GM12874 (cell line): ENCODE results near the gene PPP1R13B.

ENCODE experiments used
- TF ChIP-seq, protein P1 (sequence below): IDR thresholded peaks from 2 replicates; pipeline ENCODE4 v1.5.1; 2011; ENCODE audit warnings: low read depth, mild to moderate bottlenecking, control low read depth, low read length, moderate library complexity; ENCODE audit not compliant: insufficient read depth

PPP1R13B gene

DNA sequence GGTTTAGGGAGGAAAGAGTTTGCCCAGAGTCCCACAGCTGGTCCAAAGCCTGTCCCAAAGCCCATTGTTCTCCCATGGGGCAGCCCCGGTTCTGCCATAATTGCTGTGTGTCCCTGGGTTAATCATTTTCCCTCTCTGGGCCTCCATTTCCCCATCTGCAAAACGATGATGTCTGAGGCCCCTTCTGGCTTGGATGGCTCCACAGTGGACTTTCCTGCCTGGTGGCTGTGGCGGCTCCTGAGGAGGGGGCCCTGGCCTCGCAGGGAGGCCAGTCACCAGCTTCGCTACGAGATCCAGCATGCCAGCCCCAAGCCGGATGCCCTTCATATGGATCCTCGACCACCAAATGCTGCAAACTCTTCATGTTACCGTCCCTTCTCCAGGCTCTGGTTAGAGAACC is 37.5 kb upstream of the PPP1R13B start:
- TF ChIP-seq, protein P1, sequence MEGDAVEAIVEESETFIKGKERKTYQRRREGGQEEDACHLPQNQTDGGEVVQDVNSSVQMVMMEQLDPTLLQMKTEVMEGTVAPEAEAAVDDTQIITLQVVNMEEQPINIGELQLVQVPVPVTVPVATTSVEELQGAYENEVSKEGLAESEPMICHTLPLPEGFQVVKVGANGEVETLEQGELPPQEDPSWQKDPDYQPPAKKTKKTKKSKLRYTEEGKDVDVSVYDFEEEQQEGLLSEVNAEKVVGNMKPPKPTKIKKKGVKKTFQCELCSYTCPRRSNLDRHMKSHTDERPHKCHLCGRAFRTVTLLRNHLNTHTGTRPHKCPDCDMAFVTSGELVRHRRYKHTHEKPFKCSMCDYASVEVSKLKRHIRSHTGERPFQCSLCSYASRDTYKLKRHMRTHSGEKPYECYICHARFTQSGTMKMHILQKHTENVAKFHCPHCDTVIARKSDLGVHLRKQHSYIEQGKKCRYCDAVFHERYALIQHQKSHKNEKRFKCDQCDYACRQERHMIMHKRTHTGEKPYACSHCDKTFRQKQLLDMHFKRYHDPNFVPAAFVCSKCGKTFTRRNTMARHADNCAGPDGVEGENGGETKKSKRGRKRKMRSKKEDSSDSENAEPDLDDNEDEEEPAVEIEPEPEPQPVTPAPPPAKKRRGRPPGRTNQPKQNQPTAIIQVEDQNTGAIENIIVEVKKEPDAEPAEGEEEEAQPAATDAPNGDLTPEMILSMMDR: no peak

DNA sequence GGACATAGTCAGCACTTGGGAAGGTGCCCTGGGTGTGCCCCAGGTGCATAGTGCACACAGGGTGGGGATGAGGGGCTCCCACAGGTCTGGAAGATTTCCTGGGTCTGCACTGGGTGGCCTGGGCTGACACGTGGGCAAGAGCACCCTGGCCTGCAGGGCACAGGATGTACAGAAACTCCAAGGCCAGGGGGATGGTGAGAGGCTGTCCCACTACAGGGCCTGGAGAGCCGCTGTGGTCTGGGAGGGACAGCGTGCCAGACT is 35.8 kb upstream of the PPP1R13B start:
- TF ChIP-seq, protein P1: no peak

DNA sequence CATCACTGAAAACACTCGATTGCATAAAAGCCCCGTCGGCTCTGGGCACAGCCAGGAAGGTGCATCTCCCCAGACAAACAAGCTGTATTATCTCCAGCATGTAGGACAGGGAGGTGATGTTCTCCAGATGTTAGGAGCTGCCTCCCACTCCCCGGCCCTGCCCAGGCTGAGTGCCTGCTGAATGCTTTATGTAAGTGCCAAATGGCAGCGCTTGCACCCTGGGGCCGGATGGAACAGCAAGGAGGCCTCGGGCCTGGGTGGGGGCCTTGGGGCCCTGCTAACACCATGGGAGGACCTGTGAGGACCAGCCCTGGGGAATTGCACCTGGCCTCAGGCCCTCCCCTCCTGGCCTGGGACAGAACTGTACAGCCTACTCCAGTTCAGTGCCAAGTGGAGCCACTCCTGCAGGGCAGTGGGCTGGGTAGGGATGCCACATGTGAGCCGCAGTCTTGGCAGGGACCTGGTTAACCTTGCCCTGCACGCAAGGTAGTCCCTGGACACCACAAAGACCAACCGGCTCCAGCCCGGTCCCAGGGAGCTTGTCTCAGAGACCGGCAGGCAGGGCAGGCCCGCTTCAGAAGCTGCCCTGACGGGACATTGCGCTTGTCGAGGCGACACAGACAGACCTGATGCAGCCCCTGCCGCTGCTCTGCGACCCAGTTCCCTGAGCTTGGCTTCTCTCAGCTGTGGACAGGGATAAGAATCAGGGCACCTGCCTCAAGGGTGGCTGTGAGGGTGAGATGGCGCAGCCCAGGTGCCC is 35.3 kb upstream of the PPP1R13B start:
- TF ChIP-seq, protein P1: no peak

DNA sequence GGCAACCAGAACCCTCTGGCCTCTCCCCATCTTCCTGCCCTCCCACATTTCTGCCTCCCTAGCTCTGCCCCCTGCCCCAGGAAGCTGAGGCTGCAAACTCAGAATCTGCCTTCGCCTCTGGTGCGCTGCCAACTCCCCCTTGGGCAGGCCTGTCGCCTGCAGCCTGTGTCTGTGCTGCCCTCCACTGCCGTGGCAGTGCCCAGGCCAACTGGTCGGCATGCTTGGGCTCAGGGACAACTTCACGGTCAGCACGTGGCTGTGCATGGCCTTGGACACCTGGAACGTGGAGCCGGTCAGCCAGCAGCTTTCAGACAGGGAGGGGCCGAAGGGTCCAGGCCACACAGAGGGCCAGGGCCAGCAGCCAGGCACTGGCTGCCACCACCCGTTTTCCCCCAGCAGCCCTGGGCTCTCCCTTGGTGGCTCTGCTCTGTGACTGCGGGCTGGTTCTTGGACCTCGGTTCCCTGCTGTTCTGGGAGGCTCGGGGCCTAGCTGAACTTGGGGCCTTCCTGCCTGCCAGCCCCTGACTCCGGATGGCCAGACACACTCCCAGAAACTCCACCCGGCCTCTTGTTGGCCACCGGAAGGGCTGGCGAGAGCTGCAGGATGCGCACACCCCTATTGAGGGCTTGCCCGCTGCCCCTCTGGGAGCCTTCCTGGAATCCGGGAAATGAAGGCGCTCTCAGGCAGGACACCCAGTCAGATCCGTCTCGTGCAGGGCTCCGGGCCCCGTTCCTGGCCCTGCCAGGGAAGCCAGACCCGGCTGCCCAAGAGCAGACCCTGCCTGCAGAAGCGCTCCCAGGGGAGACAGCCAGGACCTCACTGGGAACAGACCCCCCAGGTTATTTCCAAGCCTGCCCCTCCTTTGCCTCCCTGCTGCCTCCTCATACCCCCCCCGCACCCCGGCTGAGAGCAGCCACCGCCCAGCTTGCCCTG is 34.2 kb upstream of the PPP1R13B start:
- TF ChIP-seq, protein P1: no peak

DNA sequence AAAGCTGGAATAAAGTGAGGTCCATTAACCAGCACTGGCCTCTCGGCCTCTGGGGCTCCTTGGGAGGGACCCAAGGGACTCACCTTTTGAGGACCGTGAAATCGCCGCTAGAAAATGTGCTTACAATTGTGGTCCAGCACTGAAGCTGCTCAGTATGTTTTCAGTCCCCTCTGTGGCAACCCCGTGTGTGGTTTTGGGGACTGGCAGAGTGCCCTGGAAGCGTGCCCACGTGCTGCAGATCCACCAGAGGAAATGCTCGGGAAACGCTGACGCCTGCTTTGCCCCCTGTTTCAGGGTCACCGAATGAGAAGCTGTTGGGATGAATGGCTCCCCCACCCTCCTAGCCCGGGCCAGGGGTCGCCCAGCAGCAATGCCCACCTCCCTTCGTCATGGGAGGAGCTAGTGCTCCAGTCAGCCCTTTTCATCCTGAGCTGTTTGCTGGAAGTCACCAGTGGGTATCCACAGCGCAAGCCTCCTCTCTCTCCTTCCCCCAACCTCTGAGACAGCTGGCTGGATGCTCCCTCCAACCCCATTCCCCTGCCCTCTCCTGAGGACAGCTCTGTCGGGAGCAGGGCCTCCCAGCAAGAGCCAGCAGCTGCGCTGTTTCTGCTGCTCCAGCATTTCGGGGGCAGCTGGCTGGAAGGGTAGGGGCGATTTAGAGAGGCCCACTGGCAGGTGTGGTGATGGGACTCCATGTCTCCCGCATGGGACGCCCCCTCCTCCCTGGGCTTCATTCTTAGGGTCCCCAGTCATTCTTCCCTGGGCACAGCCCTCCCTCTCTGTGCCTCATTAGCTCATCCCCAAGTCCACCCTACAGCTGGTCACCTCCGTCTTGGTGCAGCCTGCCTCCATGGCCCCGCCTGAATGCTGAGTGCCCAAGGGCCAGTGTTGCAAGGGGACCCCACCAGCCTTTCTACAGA is 33.2 kb upstream of the PPP1R13B start:
- TF ChIP-seq, protein P1: no peak

DNA sequence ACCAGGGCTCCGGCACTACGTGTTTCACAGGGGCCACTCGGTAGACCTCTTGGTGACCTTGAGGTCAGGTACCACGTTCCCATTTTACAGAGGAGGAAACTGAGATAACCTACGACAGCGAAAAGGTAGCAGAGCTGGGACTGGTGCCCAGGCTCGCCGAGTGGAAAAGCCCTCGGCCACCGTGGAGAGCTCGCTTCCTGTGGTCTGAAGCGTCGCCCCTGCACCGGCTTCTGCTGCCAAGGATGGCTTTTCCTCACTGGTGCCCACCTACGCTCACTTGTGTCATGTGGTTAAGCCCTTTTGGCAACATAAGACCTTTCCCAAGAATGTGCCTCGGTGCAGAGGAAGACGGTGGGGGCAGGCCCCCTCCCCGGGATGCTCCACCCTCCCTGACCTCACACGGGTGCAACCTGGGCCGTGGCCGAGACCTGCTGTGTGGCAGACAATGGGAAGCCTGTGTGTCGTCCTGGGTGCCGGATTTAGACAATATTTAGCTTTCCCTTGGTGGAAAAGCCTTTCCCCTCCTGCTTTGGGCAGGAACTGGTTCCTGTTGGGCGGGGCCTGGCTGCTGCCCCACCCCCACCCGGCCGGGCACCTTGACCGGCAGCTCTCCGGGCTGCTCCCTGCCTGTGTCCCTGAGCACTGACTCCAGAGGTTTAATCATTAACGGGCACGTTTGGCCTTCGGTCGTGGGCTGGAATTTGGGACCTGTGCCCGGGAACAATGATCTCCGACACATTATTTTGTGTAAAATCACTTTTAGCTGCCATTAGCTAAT is 32.4 kb upstream of the PPP1R13B start:
- TF ChIP-seq, protein P1: no peak
